SU-DHL-6 (cell line): ENCODE data around the gene CCDC170.

Experiments
- CTCF ChIP-seq: fragments of 200-600 bp; sonication (generic); IDR thresholded peaks from one replicate; pipeline ENCODE4 v1.5.1; 2017; ENCODE audit warnings: antibody characterized with exemption, mild to moderate bottlenecking, low read length, moderate library complexity; ENCODE audit not compliant: insufficient read depth, poor library complexity, severe bottlenecking
- EZH2phosphoT487 ChIP-seq: fragments of 200-600 bp; sonication (generic), shearing (Covaris generic); conservative IDR thresholded peaks from 2 replicates; pipeline ENCODE4 v1.6.1; 2018; ENCODE audit warnings: mild to moderate bottlenecking, antibody characterized with exemption, low read length, moderate library complexity, mixed read lengths

- TF ChIP-seq CTCF (no peak), EZH2phosphoT487 (no peak)
These were observed 1.6 kb downstream of the CCDC170 start for GRCh38 chr6:151495380-151495779.
